H4 (cell line): ENCODE data around the gene ZFAND3. TPM values are rescaled to one million over a fixed set of nuclear protein-coding genes. Genes with fewer than 3 reads are reported as not detected.

Source experiments
- DNase-seq: peaks from one replicate; pipeline ENCODE4 v3.0.0-alpha.2; 2015; ENCODE audit warnings: low spot score
- total RNA-seq: library from RNA; depleted of rRNA; stranded (reverse); fragments of >200 nt; shearing (Covaris generic); gene quantifications from 2 replicates; pipeline ENCODE4 v1.2.3, GENCODE V29; 2014

Gene ZFAND3
- total RNA-seq, 1 experiment from 2014 or later: 7.4 TPM

DNA sequence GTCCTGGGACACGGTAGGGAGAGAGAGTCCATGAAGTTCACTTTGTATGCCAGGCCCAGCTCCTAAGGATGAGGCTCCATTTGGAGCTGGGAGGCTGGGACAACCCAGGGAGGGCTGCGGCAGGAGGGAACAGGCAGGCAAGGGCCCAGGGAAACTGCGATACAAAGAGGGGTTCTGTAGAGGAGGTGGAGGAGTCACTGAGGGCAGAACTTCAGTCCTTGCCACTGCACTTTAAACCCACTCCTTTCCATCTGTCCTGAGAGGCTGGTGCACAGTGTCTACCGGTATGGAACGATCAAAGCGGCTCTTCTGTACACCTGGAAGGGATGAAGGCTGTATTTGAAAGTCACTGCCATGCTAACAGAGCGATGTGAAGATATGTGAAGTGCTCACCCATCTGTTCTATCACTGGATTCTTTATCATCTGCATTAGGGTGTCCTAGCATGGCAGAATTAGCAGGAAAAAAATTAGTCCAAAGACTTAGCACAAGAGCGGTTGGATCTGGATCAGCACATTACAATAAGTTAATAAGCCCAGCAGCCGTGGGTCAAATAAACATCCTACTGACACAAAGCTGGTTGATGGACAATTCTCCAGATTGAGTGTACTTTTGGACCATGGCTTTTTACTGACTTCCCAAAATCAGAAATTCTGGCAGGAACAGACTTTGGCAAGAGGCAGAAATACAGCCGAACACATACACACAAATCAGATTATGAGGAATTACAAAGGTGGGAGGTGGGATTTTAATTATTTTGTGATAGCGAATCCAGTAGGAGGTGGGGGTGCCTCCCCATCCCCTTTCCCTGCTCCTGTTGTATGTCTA, 20.9 kb upstream of the ZFAND3 start:
- no peak for DNase-seq

DNA sequence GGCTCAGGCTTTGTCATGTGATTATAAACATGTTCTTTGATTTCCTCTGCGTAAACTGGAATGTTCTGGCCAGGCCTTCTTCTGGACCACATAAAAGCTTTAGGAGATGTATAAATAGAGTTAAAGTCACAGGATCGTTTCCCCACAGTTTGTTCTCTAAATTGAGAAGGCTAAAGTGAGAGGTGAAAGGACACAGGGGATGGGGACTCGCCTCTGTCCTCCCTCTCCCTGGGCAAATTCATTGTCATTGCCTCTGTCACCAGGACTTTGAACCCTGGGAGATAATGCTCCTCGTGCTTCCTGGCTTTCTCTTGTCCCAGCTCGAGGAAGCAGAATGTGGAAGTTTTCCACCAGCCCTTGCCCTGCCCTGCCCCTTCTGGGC, 20.3 kb upstream of the ZFAND3 start:
- DNase-seq: no peak

DNA sequence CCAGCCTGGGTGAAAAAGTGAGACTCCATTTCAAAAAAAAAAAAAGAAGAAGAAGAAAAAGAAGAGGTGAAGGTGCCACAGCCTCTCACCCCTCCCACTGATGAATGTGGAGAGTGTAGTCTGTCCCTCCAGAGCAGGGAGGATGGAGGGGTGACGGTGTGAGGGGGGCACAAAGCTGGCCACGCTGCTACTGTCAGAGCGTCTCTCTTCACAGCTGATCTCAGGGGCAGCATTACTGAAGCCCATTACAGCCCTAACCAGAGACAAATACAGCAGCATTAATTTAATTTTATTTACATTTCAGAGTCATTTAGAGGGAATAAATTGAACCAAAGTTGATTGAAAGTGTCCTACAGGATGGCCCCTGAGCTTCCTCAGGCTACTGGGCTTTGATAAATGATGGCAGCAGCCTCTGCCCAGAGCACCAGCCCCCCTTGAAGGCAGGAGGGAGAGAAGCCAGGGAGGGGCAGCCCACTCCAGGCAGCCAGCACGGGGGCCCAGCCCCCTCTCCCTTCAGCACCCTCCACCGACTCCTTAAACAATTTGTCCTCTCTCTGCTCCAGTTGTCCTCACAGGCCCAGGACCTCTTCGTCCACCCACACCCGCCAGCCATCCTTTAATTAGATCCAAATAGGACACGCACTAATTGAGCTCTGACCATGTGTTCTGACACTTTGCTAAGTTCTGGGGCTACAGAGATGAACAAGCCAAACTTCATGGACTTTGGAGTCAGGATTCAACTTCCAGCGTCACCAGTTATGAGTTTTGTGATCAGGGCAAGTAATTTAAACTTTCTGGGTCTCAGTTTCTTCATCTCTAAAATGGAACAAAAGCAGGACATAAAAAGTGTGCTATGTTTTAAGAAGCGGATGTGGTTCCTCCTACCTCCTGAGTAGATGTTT, 18.6 kb upstream of the ZFAND3 start:
- no peak for DNase-seq

DNA sequence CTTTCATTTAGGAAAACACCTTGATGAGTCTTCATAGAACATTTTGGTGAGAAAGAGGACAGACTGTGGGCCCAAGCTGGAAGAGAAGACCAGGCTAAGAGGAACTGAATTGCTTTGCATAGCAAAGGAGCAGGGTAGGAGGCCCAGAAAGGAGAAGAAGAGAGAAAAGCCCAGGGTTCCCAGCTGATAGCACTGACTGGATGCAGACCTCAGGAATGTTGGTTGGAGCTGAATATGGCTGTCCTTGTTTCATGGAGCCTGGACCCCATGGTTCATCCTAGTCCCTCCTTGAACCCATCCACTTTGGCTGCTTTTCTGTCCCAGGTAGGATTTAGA, 18.0 kb upstream of the ZFAND3 start:
- no peak for DNase-seq

DNA sequence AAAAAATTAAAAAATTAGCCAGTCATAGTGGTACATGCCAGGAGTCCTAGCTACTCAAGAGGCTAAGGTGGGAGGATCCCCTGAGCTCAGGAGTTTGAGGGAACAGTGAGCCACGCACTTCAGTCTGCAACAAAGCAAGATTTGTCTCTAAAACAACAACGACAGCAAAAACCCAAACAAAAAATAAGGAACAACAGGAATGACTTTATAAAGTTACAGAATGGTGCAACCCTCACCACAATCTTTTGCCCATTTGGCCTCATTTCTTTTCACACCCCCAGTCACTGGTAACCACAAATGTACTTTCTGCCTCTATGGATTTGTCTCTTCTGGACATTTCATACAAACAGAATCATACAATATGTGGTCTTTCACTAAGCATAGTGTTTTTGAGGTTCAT, 16.7 kb upstream of the ZFAND3 start:
- no peak for DNase-seq

DNA sequence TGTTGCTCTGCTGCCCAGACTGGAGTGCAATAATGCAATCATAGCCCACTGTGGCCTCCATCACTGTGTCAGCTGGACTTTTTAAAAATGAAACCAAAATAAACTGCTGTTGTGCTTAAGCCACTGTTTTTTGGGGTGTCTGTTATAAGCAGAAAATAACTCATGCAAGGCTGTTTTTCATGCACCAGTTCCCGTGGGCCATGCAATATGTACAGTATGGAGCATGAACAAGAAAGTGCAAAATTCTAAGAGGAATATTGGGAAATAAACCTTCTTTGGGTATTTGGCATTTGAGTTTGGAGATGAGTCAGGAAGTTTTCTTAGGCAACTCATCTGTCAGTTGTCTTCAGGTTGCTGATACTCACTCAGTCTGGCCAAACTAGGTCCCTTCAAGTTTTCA, 14.9 kb upstream of the ZFAND3 start:
- DNase-seq: no peak

DNA sequence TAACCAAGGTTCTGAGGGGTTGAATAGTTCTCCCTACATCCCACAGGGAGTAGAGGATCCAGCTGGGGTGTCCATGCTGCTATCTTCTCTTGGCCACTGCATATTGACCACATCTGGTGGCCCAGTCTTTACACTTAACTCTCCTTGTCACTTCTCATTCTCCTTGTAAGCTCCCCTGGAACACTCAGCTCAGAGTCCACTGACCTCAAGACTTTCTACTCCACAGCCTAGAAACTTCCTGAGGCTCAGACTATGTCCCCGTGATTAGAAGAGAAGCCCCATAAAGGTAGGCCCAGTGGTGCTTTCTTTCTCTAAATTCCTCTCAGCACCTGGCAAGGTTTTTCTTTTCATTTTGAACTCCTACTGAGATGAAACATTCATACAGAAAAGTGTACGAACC, 13.3 kb upstream of the ZFAND3 start:
- no peak for DNase-seq

DNA sequence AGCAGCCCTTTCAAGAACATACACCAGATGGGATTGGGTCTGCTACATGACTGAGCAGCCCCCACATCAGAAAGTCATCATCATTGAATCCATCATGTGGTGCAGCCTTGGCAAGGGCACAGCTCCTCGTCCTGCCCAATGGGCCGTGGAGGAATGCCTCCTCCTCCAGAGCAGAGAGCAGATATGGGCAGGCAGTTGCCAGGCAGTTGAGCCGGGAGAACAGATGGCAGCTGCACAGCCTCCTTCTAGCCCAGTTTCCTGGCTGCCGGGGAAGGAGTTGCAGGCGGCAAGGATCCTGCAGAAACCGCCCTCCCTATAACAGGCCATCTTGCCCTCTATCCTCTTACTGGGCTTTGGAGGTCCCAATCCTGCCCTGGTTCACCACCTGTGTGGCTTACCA, 11.9 kb upstream of the ZFAND3 start:
- no peak for DNase-seq

DNA sequence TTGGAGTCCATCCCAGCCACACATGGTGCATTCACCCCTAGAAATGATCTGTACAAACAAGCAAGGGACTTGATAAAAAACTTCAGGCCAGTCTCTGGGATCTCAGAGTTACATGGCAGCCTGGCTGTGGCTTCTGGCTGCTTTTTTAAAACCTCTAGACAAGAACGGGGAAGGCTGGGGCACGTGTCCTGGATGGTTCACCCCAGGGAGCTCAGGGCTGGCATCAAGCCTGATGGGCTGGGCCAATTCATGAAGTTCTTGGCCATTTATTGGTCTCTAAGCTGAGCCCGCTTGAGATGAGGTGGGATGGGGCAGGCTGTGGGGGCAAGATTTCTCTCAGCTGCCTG, 10.4 kb upstream of the ZFAND3 start:
- DNase-seq: no peak

DNA sequence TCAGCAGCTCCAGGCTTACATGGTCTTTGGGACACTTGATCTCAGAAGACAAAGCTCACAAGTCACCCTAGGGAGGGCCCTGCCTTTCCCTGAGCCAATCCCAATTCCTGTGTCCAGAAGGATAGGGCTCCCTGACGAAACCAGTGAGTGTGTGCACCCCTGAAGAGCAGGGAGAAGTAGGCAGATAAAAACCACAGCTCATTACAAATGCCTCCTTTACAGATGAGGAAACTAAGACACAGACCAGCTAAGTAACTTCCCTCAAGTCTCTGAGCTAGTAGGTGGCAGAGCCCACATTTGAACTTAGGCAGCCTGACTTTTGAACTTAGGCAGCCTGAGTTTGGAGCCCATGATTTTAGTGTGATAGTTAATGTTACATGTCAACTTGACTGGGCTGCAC, 6.7 kb upstream of the ZFAND3 start:
- DNase-seq: no peak

DNA sequence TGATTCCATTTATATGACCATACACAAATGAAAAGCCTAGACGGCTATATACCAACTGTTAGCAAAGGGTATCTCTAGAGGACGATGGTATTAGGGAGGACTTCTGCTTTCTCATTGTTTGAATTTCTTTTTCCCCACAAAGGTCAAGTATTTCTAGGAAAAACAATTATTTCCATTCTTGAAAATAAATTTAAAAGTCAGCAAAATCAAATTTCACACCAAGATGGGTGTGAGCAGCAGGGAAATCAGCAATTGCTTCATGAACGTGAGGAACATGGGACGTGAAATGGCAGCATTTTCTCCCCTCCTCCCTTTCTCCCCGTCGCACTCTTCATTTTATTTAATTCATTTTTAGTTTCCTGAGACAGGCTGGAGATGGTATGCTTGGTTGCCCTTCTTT, 5.2 kb upstream of the ZFAND3 start:
- no peak for DNase-seq

DNA sequence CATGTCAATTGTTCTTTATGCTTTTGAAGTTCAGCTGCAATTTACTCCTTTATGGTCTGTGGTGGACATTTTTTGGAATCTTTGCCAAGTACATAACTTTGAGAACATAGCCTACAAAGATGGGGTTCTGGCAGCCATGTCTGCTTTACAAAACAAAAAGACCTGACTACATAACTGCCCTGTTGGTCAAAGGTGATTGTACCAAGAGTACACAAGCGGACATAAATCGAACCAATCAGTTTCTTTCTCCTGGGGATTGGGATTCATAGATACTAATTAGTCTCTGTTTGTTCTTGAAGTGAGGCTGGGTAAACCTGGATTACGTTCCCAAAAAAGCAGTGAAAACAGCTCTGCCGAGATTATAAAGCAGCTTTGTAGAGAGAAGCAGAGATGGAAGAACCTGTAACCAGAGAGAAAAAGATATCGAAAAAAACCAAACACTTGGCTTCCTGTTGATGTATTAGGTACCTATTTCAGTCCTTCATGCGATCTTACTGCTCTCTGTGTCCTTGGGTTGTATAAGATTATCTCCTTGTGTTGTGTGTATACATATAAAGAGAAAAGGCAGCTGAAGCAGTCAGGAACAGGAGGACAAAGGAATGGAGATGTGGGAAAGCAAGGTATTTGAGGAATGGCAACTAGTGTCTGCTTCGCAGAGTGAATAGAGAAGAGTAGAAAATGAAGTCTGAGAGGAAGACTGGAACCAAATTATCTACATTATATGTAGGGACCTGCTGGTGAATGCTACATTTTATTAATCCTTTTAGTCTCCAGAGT, 2.7 kb upstream of the ZFAND3 start:
- DNase-seq: no peak

DNA sequence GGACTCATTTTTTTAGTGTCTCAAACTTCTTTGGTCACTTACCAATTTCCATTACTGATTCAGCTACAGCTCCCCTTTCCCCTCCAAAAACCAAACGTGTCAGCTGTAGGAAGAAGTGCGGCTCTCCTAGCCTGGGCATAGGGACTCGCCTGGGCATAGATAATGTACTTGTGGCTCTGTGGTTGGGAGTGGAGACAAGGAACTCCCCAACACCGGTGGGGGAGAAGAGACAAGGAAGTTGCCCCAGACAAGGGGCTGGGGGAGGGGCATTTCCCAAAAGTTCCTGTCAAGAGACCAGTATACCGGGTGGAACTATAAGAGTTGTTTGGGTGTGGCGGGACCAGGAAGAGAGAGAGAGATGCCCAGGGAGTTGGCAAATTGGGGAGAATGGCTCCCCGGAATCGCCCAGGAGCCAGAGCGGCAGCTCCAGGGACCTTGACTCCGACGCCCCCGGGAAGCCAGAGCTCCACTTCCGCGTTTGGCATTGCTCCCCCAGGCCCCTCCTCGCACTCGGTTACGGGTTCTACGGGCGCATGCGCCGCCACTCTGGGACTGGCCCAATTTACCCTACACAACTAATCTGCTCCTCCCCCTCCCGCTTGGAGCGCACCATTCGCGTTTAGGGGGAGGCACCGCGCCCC, 871 bp upstream of the ZFAND3 start:
- peak; percentile 94 for DNase-seq

DNA sequence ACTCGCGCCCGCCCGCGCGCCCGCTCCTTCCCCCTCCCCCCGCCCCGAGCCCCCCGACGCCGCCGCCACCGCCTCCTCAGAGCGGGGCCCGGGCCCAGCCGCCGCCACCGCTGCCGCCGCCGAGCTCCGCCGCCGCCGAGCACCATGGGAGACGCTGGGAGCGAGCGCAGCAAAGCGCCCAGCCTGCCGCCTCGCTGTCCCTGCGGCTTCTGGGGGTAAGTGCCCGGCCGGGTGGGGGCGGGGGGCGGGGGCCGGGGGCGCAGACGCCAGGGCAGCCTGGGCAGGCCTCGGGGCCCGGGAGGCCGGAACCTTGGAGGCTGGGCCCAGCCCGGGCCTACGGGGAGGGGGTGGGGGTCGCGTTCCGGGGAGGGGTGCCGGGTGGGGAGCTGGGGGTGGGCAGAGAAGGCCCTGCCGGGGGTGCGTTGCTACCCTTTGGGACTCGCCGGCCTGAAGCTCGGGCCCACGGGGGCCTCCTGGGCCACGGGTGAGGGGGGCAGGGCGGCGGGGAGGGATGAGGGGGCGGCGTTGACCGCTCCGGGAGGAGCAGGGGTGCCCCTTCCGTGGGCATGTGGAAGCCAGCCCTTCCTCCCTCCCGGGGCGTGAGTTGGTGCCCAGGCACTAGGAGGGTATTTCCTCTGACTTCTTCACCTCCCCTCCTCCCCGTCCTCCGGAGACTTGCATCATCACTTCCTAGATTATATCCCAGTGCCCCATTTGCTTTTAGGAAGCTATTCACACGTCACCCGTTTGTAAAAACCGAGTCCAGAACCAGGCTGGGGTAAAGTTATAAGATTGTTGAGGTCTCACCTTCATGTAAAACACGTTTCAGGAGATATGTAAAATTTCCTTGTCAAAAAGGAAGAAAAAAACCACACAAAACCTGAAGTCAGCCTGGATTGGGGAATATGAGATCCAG, 533 bp downstream of the ZFAND3 start:
- peak; percentile 79 for DNase-seq

DNA sequence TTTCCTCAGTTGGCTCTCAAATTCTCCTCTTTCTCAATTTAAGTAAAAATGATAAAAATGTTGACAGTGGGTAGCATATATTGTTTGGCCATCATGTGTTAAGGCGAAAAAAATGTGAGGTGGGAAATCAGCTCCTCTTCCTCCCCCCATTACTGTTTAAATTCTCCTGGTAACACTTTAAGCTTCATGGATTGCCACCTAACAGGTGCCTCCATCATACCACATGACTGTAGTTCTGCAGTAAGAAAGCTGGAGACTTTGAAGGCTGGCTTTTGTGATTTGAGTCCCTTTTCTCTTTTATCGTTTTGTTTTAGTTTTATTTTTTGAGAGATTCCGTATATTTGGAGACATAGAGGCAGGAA, 1.2 kb downstream of the ZFAND3 start:
- DNase-seq: no peak

DNA sequence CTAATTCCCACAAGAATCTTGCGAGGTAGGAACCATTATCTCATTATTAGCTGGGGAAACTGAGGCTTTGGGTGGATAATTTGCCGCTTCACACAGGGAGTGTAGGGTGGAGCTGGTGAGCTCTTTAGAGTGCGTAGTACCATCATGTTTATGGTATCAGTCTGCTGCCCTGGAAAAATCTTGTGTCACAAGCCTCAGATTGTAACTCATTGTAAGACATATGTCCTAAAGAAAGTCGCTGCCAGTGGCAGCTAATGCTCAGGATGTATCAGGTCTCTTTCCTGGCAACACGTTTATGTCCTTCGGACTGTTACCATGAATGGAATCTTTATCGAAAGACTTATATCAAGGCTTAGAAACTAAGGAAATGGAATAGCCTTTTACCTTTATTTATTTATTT, 1.9 kb downstream of the ZFAND3 start:
- no peak for DNase-seq

DNA sequence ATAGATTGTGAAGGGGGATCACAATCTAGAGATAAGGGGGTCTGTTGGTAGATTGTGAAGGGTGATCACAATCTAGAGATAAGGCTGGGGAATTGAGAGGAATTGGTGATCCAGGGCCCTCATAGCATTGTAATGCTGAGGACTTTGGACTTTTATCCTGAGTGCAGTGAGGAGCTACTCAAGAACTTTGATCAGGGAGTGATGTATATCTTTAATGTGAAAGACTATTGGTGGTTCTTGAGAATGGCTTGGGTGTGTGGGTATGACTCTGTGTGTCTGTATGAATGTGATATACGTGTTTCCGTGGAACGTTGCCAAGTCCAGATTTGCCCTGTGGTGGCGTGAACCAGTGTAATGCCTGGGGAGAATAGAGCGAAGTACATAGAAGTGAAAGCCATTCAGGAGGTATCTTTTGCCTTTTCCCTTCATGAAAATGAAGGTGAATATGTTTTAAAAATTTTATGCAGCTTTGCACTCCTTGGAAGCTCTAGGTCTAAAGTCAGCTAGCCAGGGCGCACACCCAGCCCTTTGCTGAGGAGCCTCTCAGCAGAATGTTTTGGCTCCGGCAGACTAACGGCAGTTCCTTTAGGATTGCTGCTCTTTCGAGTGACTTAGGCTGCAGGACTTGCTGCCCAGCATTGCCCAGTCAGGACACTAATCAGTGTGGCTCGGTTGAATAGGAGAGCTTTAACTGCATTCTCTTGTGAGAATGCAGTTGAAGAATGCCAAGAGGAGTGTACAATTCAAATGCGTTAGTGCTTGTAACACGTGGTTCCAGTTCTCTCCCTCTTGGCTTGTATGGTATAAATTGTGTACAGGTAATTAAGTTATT, 3.5 kb downstream of the ZFAND3 start:
- no peak for DNase-seq

DNA sequence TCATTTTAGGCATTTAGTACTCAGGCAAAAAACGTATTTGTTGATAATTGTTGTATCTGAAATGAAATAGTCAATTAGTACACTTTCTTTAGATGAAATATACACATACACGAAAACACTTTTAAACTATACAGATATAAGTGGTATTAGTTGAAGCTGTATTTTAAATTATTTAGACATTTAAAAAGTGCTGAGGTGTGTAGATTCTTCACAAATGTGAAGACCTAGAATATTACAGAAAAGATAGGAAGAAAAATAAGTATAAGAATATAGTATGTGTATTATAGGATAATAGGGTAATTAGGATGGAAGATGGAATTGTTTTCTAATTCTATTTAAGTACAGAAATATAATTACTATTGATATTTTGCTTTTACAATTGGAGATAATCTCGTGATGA, 4.6 kb downstream of the ZFAND3 start:
- no peak for DNase-seq

DNA sequence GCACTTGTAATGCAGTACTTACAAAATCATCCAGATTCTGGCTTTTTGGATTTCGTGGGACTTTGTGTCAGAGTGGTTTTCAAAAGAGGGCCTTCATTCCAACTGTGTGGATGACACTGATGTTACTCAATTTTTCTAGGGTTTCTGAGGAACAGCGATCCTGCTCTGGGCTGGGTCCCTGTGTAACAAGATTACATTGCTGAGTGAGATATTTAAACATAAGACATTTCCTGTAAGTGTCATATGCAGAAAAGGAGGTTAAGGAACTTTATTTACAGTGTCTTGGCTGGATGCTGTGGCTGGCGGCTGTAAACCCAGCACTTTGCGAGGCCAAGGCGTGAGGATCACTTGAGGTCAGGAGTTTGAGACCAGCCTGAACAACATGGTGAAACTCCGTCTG, 6.7 kb downstream of the ZFAND3 start:
- no peak for DNase-seq

DNA sequence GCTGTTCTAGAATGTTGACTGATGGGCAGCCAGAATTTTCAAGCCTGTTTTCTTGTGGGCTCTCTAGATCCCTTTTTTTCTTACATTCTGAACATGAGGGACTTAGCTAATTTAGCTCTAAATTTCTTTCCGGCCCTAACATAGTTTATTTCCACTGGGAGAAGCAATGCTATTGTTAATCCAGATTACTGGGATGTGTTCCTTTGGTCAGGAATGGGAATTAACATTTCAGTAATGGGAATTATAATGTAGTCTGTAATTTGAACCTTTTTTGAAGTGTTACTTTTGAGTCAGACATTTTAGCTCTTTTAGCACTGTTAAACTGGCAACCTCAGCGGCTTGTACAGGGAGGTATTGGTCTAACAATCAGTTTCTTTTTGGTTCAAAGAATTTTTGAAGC, 7.5 kb downstream of the ZFAND3 start:
- DNase-seq: no peak
